ENCODE measurements around the gene HSD17B13.

- no peak for TF ChIP-seq POLR2A (IDR thresholded peaks at IDR 0.05)
- TF ChIP-seq, protein P1, sequence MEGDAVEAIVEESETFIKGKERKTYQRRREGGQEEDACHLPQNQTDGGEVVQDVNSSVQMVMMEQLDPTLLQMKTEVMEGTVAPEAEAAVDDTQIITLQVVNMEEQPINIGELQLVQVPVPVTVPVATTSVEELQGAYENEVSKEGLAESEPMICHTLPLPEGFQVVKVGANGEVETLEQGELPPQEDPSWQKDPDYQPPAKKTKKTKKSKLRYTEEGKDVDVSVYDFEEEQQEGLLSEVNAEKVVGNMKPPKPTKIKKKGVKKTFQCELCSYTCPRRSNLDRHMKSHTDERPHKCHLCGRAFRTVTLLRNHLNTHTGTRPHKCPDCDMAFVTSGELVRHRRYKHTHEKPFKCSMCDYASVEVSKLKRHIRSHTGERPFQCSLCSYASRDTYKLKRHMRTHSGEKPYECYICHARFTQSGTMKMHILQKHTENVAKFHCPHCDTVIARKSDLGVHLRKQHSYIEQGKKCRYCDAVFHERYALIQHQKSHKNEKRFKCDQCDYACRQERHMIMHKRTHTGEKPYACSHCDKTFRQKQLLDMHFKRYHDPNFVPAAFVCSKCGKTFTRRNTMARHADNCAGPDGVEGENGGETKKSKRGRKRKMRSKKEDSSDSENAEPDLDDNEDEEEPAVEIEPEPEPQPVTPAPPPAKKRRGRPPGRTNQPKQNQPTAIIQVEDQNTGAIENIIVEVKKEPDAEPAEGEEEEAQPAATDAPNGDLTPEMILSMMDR (IDR thresholded peaks at IDR 0.05), result no peak
These were observed 39.5 kb downstream of the HSD17B13 start for GRCh38 chr4:87283151-87283550.

Data from thyroid gland (tissue), 4 donors.